ENCODE results near the gene REELD1.

REELD1 gene

GRCh38 chr4:146178126-146178525, 36.2 kb upstream of the REELD1 start:
- Histone ChIP-seq H3K4me1 (ENCODE audit: control insufficient read depth, insufficient read depth, low read length) (0 out of 2 replicates have a peak, but pooled peaks cover 2% of the 10 kb centered on the region), H3K27ac (ENCODE audit: extremely low read depth, low read depth, low read length) (no peak overlapping the region), H3K36me3 (ENCODE audit: control insufficient read depth in 2 of 2, insufficient read depth in 1 of 2, low read length in 2 of 2) (peaks cover 0 to 14% of the 10 kb centered on the region in 2 experiments; a peak in 1 of 3 replicates), H3K9me3 (ENCODE audit: control insufficient read depth, insufficient read depth, low read depth, low read length) (no peaks in the 10 kb centered on the region), H3K4me3 (ENCODE audit: low read depth, low read length) (no peak overlapping the region)
- ChIA-PET CTCF (interaction anchor here (0.6 kb wide), 1 partner anchor 1765 kb away, joined by 3 read pairs; no protein-coding TSS in a partner anchor), POLR2A (no interaction called here)
- TF ChIP-seq TSHZ1 (tag by site-specific recombination; IDR thresholded peaks at IDR 0.05; ENCODE audit: borderline replicate concordance), result no peak
- TF ChIP-seq PRDM4 (tag by site-specific recombination; IDR thresholded peaks at IDR 0.05), result no peak
- no peak for TF ChIP-seq ZBTB8A (tag by site-specific recombination; IDR thresholded peaks at IDR 0.05)
- TF ChIP-seq ZFP41 (tag by site-specific recombination; IDR thresholded peaks at IDR 0.05; ENCODE audit: borderline replicate concordance), result no peak
- no peak for TF ChIP-seq PRDM2 (tag by site-specific recombination; IDR thresholded peaks at IDR 0.05; ENCODE audit: borderline replicate concordance)
- TF ChIP-seq ZNF830 (tag by site-specific recombination; IDR thresholded peaks at IDR 0.05; ENCODE audit: low read depth), result no peak
- TF ChIP-seq ZNF629 (tag by site-specific recombination; IDR thresholded peaks at IDR 0.05), result no peak
- no peak for TF ChIP-seq ZNF558 (tag by site-specific recombination; IDR thresholded peaks at IDR 0.05)
- no peak for TF ChIP-seq ZNF692 (tag by site-specific recombination; IDR thresholded peaks at IDR 0.05)
- TF ChIP-seq ZBTB48 (tag by site-specific recombination; IDR thresholded peaks at IDR 0.05), result no peak
- TF ChIP-seq ZNF426 (tag by site-specific recombination; IDR thresholded peaks at IDR 0.05), result no peak
- TF ChIP-seq ZNF404 (tag by site-specific recombination; IDR thresholded peaks at IDR 0.05), result no peak
- TF ChIP-seq ZNF555 (tag by site-specific recombination; conservative IDR thresholded peaks at IDR 0.05), result no peak
- TF ChIP-seq YY2 (tag by site-specific recombination; IDR thresholded peaks at IDR 0.05), result no peak
- no peak for TF ChIP-seq ZNF175 (tag by site-specific recombination; IDR thresholded peaks at IDR 0.05)
